ENCODE results near the gene CBFB.

- TF ChIP-seq CTCF (IDR thresholded peaks at IDR 0.05; ENCODE audit: poor library complexity) (no peak), EZH2 (IDR thresholded peaks at IDR 0.05; ENCODE audit: borderline replicate concordance) (no peak)
Measured at GRCh38 chr16:67148656-67149275, 119.8 kb downstream of the CBFB start.

Data from hepatocyte (in vitro differentiated cells).